ENCODE results near the gene ELMO2. TPM values are rescaled to one million over a fixed set of nuclear protein-coding genes. Genes with fewer than 3 reads are reported as not detected.

Gene ELMO2
- total RNA-seq, 2 donors from 2014 or later = 20.0 to 24.7 TPM

- Histone ChIP-seq H3K36me3 (no peaks in the 10 kb centered on the region), H3K27me3 (peaks cover 7% of the 10 kb centered on the region), H3K27ac (no peak overlapping the region), H3K4me3 (no peak overlapping the region), H3K9me3 (no peaks in the 10 kb centered on the region), H3K9ac (ENCODE audit: low read depth in 2 of 2, low read length in 2 of 2) (no peak overlapping the region), H3K4me1 (no peaks in the 10 kb centered on the region)
- TF ChIP-seq CTCF (IDR thresholded peaks at IDR 0.05) = no peak
- no peak for DNase-seq
- intact Hi-C loops (cut with DNase I) = no loop called here
These were observed 74.6 kb downstream of the ELMO2 start for GRCh38 chr20:46331611-46332361.

- TF ChIP-seq CTCF (IDR thresholded peaks at IDR 0.05) = no peak
- no peak for DNase-seq
- Histone ChIP-seq H3K27me3 (peaks cover 7% of the 10 kb centered on the region), H3K9ac (ENCODE audit: low read depth in 2 of 2, low read length in 2 of 2) (no peak overlapping the region), H3K27ac (no peak overlapping the region), H3K36me3 (no peaks in the 10 kb centered on the region), H3K4me1 (no peaks in the 10 kb centered on the region), H3K9me3 (no peaks in the 10 kb centered on the region), H3K4me3 (no peak overlapping the region)
- intact Hi-C loops (cut with DNase I) = no loop called here
These were observed 75.5 kb downstream of the ELMO2 start for GRCh38 chr20:46330831-46331371.

GRCh38 chr20:46330072-46330763 lies 76.2 kb downstream of the ELMO2 start:
- no peaks in the 10 kb centered on the region for H3K9me3 ChIP-seq
- H3K27ac ChIP-seq = no peak overlapping the region
- DNase-seq = no peak
- H3K9ac ChIP-seq (ENCODE audit: low read depth in 2 of 2, low read length in 2 of 2) = no peak overlapping the region
- H3K4me3 ChIP-seq = no peak overlapping the region
- peaks cover 7% of the 10 kb centered on the region for H3K27me3 ChIP-seq
- intact Hi-C loops (cut with DNase I) = no loop called here
- no peak for TF ChIP-seq CTCF (IDR thresholded peaks at IDR 0.05)
- no peaks in the 10 kb centered on the region for H3K36me3 ChIP-seq
- no peaks in the 10 kb centered on the region for H3K4me1 ChIP-seq

- Histone ChIP-seq H3K4me3 (no peak overlapping the region), H3K9me3 (no peaks in the 10 kb centered on the region), H3K9ac (ENCODE audit: low read depth in 2 of 2, low read length in 2 of 2) (no peak overlapping the region), H3K27me3 (no peaks in the 10 kb centered on the region), H3K27ac (no peak overlapping the region), H3K4me1 (no peaks in the 10 kb centered on the region), H3K36me3 (no peaks in the 10 kb centered on the region)
- intact Hi-C loops (cut with DNase I) = no loop called here
- no peak for TF ChIP-seq CTCF (IDR thresholded peaks at IDR 0.05)
- no peak for DNase-seq
These were observed 78.1 kb downstream of the ELMO2 start for GRCh38 chr20:46328200-46328882.

GRCh38 chr20:46327557-46327956 lies 78.9 kb downstream of the ELMO2 start:
- Histone ChIP-seq H3K27ac (no peak overlapping the region), H3K27me3 (peaks cover 6% of the 10 kb centered on the region), H3K4me1 (no peaks in the 10 kb centered on the region), H3K4me3 (no peak overlapping the region), H3K9me3 (no peaks in the 10 kb centered on the region), H3K36me3 (no peaks in the 10 kb centered on the region), H3K9ac (ENCODE audit: low read depth in 2 of 2, low read length in 2 of 2) (no peak overlapping the region)
- TF ChIP-seq CTCF (IDR thresholded peaks at IDR 0.05) = no peak
- DNase-seq = no peak
- intact Hi-C loops (cut with DNase I) = no loop called here
